HepG2 (cell line): Measurements from ENCODE around the gene SASS6. TPM values are rescaled to one million over a fixed set of nuclear protein-coding genes. Genes with fewer than 3 reads are reported as not detected.

Experiments
- ATAC-seq: fragments of 200-7000 bp; cut with Tn5 transposase; 3 replicates; pipeline ENCODE4 v1.9.1; 2020; ENCODE audit warnings: mild to moderate bottlenecking, moderate library complexity
- BruUV-seq: library from RNA; stranded (reverse); fragments of 400-500 nt; replicated peaks from 2 replicates; lab custom pipeline; 2021; lab: Mats Ljungman, UMichigan
- CTCF ChIA-PET: fragments of 300-600 bp; formaldehyde crosslinking; extraction: SDS; loops from one replicate; lab custom pipeline; 2021; ENCODE audit warnings: low total read pairs, inconsistent platforms, low intra/inter-chr PET ratio; lab: Yijun Ruan, JAX
- POLR2A ChIA-PET: fragments of 350-600 bp; sonication (Branson Sonifier 250); formaldehyde crosslinking; loops from one replicate; lab custom pipeline; 2020; ENCODE audit warnings: antibody characterized with exemption, inconsistent platforms; lab: Yijun Ruan, JAX
- DNase-seq: peaks from one replicate; pipeline ENCODE4 v3.0.0-alpha.2; 2015; ENCODE audit warnings: low spot score
- FAIRE-seq: peaks from 3 replicates; lab custom pipeline; 2011; peaks lifted over from hg19 to GRCh38; lab: Jason Lieb, UNC
- H2AFZ ChIP-seq: one replicate; pipeline ENCODE4 v1.6.1; 2011; ENCODE audit warnings: low read length, inconsistent platforms
- H3K27ac ChIP-seq: fragments of 300-600 bp; 3 replicates; pipeline ENCODE4 v1.8.0; 2011; ENCODE audit warnings: mixed run types, mild to moderate bottlenecking, mixed read lengths, low read length, inconsistent platforms; ENCODE audit not compliant: insufficient read depth; ENCODE audit errors: extremely low read length
- H3K27me3 ChIP-seq, 2 experiments: fragments of 200-600 bp in 1 of 2; 2 replicates in 1 of 2; 3 replicates in 1 of 2; pipeline versions ENCODE4 v1.6.0 to v1.8.0; 2011; ENCODE audit warnings: low read length in 2 of 2, mild to moderate bottlenecking in 2 of 2, moderate library complexity in 2 of 2, inconsistent platforms in 1 of 2; ENCODE audit not compliant: insufficient read depth in 2 of 2, control insufficient read depth in 1 of 2
- H3K36me3 ChIP-seq, 2 experiments: fragments of 200-600 bp in 1 of 2; replicated peaks in 1 of 2; 2 replicates in 1 of 2; 3 replicates in 1 of 2; pipeline versions ENCODE4 v1.5.1 to v1.8.0; 2011; ENCODE audit warnings: low read length in 2 of 2, inconsistent platforms in 1 of 2; ENCODE audit not compliant: insufficient read depth in 2 of 2, control insufficient read depth in 1 of 2
- H3K4me1 ChIP-seq: 2 replicates; pipeline ENCODE4 v1.5.1; 2012; ENCODE audit warnings: low read length, inconsistent platforms; ENCODE audit not compliant: insufficient read depth
- H3K4me2 ChIP-seq: 2 replicates; pipeline ENCODE4 v1.6.0; 2011; ENCODE audit warnings: low read depth, low read length, inconsistent platforms
- H3K4me3 ChIP-seq, 3 experiments: fragments of 200-600 bp in 1 of 3; sonication (generic), shearing (Covaris generic) in 1 of 3; replicated peaks in 1 of 3; 2 replicates each; pipeline ENCODE4 v1.5.1; 2011 to 2016; ENCODE audit warnings: low read length in 3 of 3, inconsistent platforms in 2 of 3, low read depth in 2 of 3, mild to moderate bottlenecking in 2 of 3, control low read depth in 1 of 3, mixed read lengths in 1 of 3; ENCODE audit not compliant: insufficient read depth in 1 of 3
- H3K79me2 ChIP-seq: one replicate; pipeline ENCODE4 v1.6.1; 2011; ENCODE audit warnings: low read length, inconsistent platforms; ENCODE audit not compliant: insufficient read depth
- H3K9ac ChIP-seq: 2 replicates; pipeline ENCODE4 v1.6.0; 2011; ENCODE audit warnings: mild to moderate bottlenecking, low read depth, low read length, inconsistent platforms; ENCODE audit not compliant: insufficient read depth
- H3K9me3 ChIP-seq: 2 replicates; pipeline ENCODE4 v1.5.1; 2012; ENCODE audit warnings: mild to moderate bottlenecking, low read length
- H4K20me1 ChIP-seq: 2 replicates; pipeline ENCODE4 v1.6.0; 2011; ENCODE audit warnings: inconsistent platforms, mild to moderate bottlenecking, low read length, moderate library complexity; ENCODE audit not compliant: insufficient read depth
- ASH2L ChIP-seq: fragments of 300-600, 200-600 bp; sonication (generic); IDR thresholded peaks from 2 replicates; pipeline ENCODE4 v1.7.0; 2017; ENCODE audit warnings: low read depth, mild to moderate bottlenecking, moderate library complexity, mixed read lengths, low read length; ENCODE audit not compliant: insufficient read length
- EZH2 ChIP-seq: conservative IDR thresholded peaks from 2 replicates; pipeline ENCODE4 v1.6.1; 2012; ENCODE audit warnings: mild to moderate bottlenecking, low read depth, low read length, moderate library complexity
- PHF21A ChIP-seq: sonication (generic); formaldehyde crosslinking; IDR thresholded peaks from 2 replicates; pipeline ENCODE4 v1.5.0; 2020; ENCODE audit warnings: mild to moderate bottlenecking, missing genetic modification reagents
- SKIL ChIP-seq: sonication (generic); formaldehyde crosslinking; IDR thresholded peaks from 2 replicates; pipeline ENCODE4 v1.8.0; 2022; ENCODE audit warnings: missing genetic modification reagents, mild to moderate bottlenecking, moderate library complexity, borderline replicate concordance
- TBP ChIP-seq: sonication (generic); formaldehyde crosslinking; IDR thresholded peaks from 2 replicates; pipeline ENCODE4 v1.5.0; 2020; ENCODE audit warnings: missing genetic modification reagents
- TEF ChIP-seq: sonication (generic); formaldehyde crosslinking; IDR thresholded peaks from 2 replicates; pipeline ENCODE4 v1.5.0; 2020; ENCODE audit warnings: missing genetic modification reagents
- WIZ ChIP-seq: sonication (generic); formaldehyde crosslinking; IDR thresholded peaks from 2 replicates; pipeline ENCODE4 v1.5.1; 2020; ENCODE audit warnings: mild to moderate bottlenecking, missing genetic modification reagents
- YEATS4 ChIP-seq: sonication (generic); formaldehyde crosslinking; IDR thresholded peaks from 2 replicates; pipeline ENCODE4 v1.4.0; 2020; ENCODE audit warnings: missing genetic modification reagents, borderline replicate concordance
- ZBED4 ChIP-seq: sonication (generic); formaldehyde crosslinking; IDR thresholded peaks from 2 replicates; pipeline ENCODE4 v1.4.0; 2020; ENCODE audit warnings: missing genetic modification reagents, borderline replicate concordance
- ZFP36 ChIP-seq: fragments of 150-350 bp; IDR thresholded peaks from 2 replicates; pipeline ENCODE4 v1.6.1; 2018; ENCODE audit warnings: borderline replicate concordance, low read length, low read depth; ENCODE audit not compliant: partially characterized antibody
- ZNF326 ChIP-seq: sonication (generic); formaldehyde crosslinking; IDR thresholded peaks from 2 replicates; pipeline ENCODE4 v1.4.0; 2020; ENCODE audit warnings: missing genetic modification reagents, borderline replicate concordance
- ZNF33A ChIP-seq: sonication (generic); formaldehyde crosslinking; IDR thresholded peaks from 2 replicates; pipeline ENCODE4 v1.5.1; 2020; ENCODE audit warnings: missing genetic modification reagents, mild to moderate bottlenecking, moderate library complexity, borderline replicate concordance
- ZNF567 ChIP-seq: sonication (generic); formaldehyde crosslinking; IDR thresholded peaks from 2 replicates; pipeline ENCODE4 v1.8.1; 2023; ENCODE audit warnings: mild to moderate bottlenecking, missing genetic modification reagents, borderline replicate concordance
- WGBS: methylation state at CpG from one replicate; pipeline ENCODE4 v1.1.6; 2017; ENCODE audit warnings: low lambda C conversion rate; 5-methylcytosine and 5-hydroxymethylcytosine counted together
- in situ Hi-C: cut with HindIII; loops from 2 replicates; pipeline ENCODE4 v1.10.0; 2017; ENCODE audit warnings: low pct_unique_long_range_greater_than_20kb; ENCODE audit not compliant: extremely low pct_ligation_motif_present
- intact Hi-C: fragments of 100-400 bp; cut with micrococcal nuclease; formaldehyde crosslinking; loops from one replicate; pipeline ENCODE4 v1.10.0; 2022; ENCODE audit not compliant: unreplicated experiment
- polyA plus RNA-seq, 8 experiments: library from polyadenylated mRNA; depleted of rRNA in 3 of 8; stranded (reverse) in 7 of 8; unstranded in 1 of 8; fragments of >200 nt; fragmentation: Illumina TruSeq in 4 of 8; extraction: Trizol in 4 of 8; gene quantifications; 2 replicates each; pipeline versions ENCODE4 v1.2.1 to v1.2.3, GENCODE V29; 2011 to 2016; ENCODE audit warnings: low read depth in 4 of 8, missing spikeins in 1 of 8, mixed read lengths in 1 of 8; ENCODE audit not compliant: insufficient read depth in 1 of 8
- total RNA-seq, 5 experiments: library from RNA; depleted of rRNA; stranded (reverse); fragments of >200 nt; fragmentation: Illumina TruSeq; extraction: Trizol; gene quantifications; 2 replicates each; pipeline ENCODE4 v1.2.3, GENCODE V29; 2016; ENCODE audit warnings: low read depth in 1 of 5

SASS6 gene
- total and polyA plus RNA-seq, 2 of the 13 experiments (the other 11 are each of a cell fraction or from before 2014, with no cell fraction given) = 2.3 to 10.7 TPM

GRCh38 chr1:100115524-100115923, 17.2 kb downstream of the SASS6 start:
- Histone ChIP-seq H3K9me3 (no peaks in the 10 kb centered on the region), H3K4me2 (no peak overlapping the region), H3K4me1 (no peaks in the 10 kb centered on the region), H3K36me3 (peaks cover 6 to 23% of the 10 kb centered on the region in 2 experiments; a peak in 4 of 5 replicates), H3K9ac (no peak overlapping the region), H3K27ac (no peak overlapping the region), H4K20me1 (no peaks in the 10 kb centered on the region), H2AFZ (no peak overlapping the region), H3K4me3 (no peak overlapping the region), H3K79me2 (no peaks in the 10 kb centered on the region), H3K27me3 (no peaks in the 10 kb centered on the region)
- ATAC-seq = no peak
- no peak for DNase-seq
- 97% methylated on average over 4 of the region's 4 CpGs for WGBS
- no peak for TF ChIP-seq SKIL (CRISPR knock-in tag)
- no peak for TF ChIP-seq ASH2L
- TF ChIP-seq EZH2 = no peak
- TF ChIP-seq WIZ = no peak
- TF ChIP-seq ZNF567 (CRISPR knock-in tag) = no peak
- no peak for TF ChIP-seq ZNF326 (CRISPR knock-in tag)
- TF ChIP-seq ZFP36 = no peak
- TF ChIP-seq ZBED4 = no peak
- TF ChIP-seq TEF = no peak
- TF ChIP-seq PHF21A (CRISPR knock-in tag) = no peak
- TF ChIP-seq TBP (CRISPR knock-in tag) = no peak
- no peak for TF ChIP-seq YEATS4 (CRISPR knock-in tag)
- no peak for TF ChIP-seq ZNF33A
- CTCF ChIA-PET = no interaction called here
- POLR2A ChIA-PET = no interaction called here
- no TSS peak for BruUV-seq
- no peak for FAIRE-seq
- in situ Hi-C loops = no loop called here
- intact Hi-C loops = no loop called here
